BLaER1 (cell line): ENCODE data around the gene NDUFB5.
A peak's percentile ranks its signal among the peaks of the same experiment; 100 is the strongest.

Experiments
- H3K27ac ChIP-seq: shearing (Covaris generic); formaldehyde crosslinking; 2 replicates; pipeline ENCODE4 v1.8.1; 2022
- H3K27me3 ChIP-seq: shearing (Covaris generic); formaldehyde crosslinking; 2 replicates; pipeline ENCODE4 v1.8.1; 2022
- H3K36me3 ChIP-seq: shearing (Covaris generic); formaldehyde crosslinking; 2 replicates; pipeline ENCODE4 v1.8.1; 2022
- H3K4me1 ChIP-seq: shearing (Covaris generic); formaldehyde crosslinking; 2 replicates; pipeline ENCODE4 v1.8.1; 2022
- H3K4me2 ChIP-seq: shearing (Covaris generic); formaldehyde crosslinking; 2 replicates; pipeline ENCODE4 v1.8.1; 2022
- H3K4me3 ChIP-seq: shearing (Covaris generic); formaldehyde crosslinking; 2 replicates; pipeline ENCODE4 v1.8.1; 2022
- H3K9ac ChIP-seq: shearing (Covaris generic); formaldehyde crosslinking; 2 replicates; pipeline ENCODE4 v1.8.1; 2022
- H3K9me3 ChIP-seq: shearing (Covaris generic); formaldehyde crosslinking; 2 replicates; pipeline ENCODE4 v1.8.1; 2022
- H4K20me1 ChIP-seq: shearing (Covaris generic); formaldehyde crosslinking; 2 replicates; pipeline ENCODE4 v1.8.1; 2022
- Cebpa-rat ChIP-seq: shearing (Covaris generic); IDR thresholded peaks from 2 replicates; pipeline ENCODE4 v1.8.1; 2022

The NDUFB5 gene

DNA sequence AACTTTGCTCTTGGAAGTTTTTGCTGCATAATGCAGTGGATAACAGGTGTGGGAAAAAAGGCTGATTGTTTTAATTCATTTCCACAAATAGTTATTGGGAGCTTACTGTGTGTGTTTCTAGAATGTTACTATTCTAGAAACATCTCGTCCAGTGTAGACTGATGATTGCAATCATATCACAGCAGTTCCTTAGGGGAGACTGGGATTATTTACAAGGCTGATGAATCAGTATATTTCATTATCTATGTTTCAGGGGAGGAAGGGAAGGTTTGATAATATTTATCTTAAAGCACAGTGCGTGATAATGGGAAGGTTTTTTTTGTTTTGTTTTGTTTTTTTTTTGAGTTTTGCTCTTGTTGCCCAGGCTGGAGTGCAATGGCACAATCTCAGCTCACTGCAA is 50.6 kb downstream of the NDUFB5 start:
- Histone ChIP-seq H3K27ac (no peak overlapping the region), H4K20me1 (peaks cover 62% of the 10 kb centered on the region), H3K4me1 (peaks cover 39% of the 10 kb centered on the region), H3K36me3 (peaks cover 33% of the 10 kb centered on the region), H3K9ac (peak overlapping the region; percentile 96; the same call in 1 of the 2 replicates), H3K4me2 (peak overlapping the region; percentile 89), H3K27me3 (no peaks in the 10 kb centered on the region), H3K9me3 (no peaks in the 10 kb centered on the region), H3K4me3 (peak overlapping the region; percentile 90; the same call in 1 of the 2 replicates)
- no peak for TF ChIP-seq Cebpa-rat

DNA sequence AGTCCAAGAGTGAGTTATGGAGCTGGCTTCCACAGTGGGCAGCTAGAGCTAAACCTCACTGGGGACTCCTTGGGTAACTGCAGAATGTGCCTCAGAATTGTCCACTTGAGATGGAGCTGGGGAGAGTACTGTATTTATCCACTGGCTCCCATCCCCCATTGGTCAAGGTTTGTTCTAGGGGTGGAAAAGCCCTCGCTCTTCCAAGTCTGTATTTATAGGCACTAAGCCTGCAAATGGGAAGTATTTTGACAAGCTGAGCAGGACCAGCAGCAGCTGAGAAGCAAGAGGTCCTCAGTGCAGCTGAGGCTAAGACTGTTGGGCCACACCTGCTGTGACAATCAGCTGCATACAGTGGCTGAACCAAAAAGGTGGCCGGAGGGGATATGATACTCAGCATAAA is 54.0 kb downstream of the NDUFB5 start:
- Histone ChIP-seq H3K27ac (no peak overlapping the region), H3K36me3 (peaks cover 37% of the 10 kb centered on the region), H3K4me1 (peaks cover 40% of the 10 kb centered on the region), H3K9ac (no peak overlapping the region), H3K4me2 (0 out of 2 replicates have a peak overlapping the region, but pooled peaks have one; percentile 7), H3K4me3 (no peak overlapping the region), H3K27me3 (no peaks in the 10 kb centered on the region), H3K9me3 (no peaks in the 10 kb centered on the region), H4K20me1 (peaks cover 96% of the 10 kb centered on the region)
- TF ChIP-seq Cebpa-rat = no peak

DNA sequence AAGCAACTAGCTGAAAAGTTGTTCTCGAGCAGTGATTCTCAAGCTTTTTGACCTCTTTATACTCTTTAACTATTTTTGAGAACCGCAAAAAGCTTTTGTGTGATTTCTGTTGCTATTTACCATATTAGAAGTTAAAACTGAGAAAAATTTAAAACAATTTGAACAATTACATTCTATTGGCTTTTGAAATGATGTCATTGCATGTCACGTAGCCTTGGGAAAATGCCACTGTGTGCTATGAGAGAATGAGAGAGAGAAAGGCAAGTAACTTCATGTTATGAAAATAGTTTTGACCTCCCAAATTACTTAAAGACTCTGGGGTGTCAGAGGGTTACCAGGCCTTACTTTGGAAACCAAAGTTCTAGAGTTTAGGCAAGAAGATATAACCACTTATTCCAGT is 56.3 kb downstream of the NDUFB5 start:
- Histone ChIP-seq H4K20me1 (peaks cover 100% of the 10 kb centered on the region), H3K9ac (no peak overlapping the region), H3K4me3 (no peak overlapping the region), H3K27me3 (no peaks in the 10 kb centered on the region), H3K36me3 (peaks cover 34% of the 10 kb centered on the region), H3K27ac (no peak overlapping the region), H3K4me2 (no peak overlapping the region), H3K4me1 (peaks cover 27% of the 10 kb centered on the region), H3K9me3 (no peaks in the 10 kb centered on the region)
- TF ChIP-seq Cebpa-rat = no peak

GRCh38 chr3:179661777-179662176 is 57.2 kb downstream of the NDUFB5 start:
- peaks cover 100% of the 10 kb centered on the region for H4K20me1 ChIP-seq
- no peak overlapping the region for H3K4me3 ChIP-seq
- no peak for TF ChIP-seq Cebpa-rat
- H3K27ac ChIP-seq = no peak overlapping the region
- H3K36me3 ChIP-seq = peaks cover 25% of the 10 kb centered on the region
- H3K9ac ChIP-seq = no peak overlapping the region
- H3K4me2 ChIP-seq = no peak overlapping the region
- peaks cover 34% of the 10 kb centered on the region for H3K4me1 ChIP-seq
- H3K9me3 ChIP-seq = no peaks in the 10 kb centered on the region
- no peaks in the 10 kb centered on the region for H3K27me3 ChIP-seq

GRCh38 chr3:179663093-179663492 is 58.5 kb downstream of the NDUFB5 start:
- Histone ChIP-seq H3K4me2 (no peak overlapping the region), H3K9me3 (no peaks in the 10 kb centered on the region), H3K27ac (no peak overlapping the region), H4K20me1 (peaks cover 100% of the 10 kb centered on the region), H3K36me3 (peaks cover 23% of the 10 kb centered on the region), H3K9ac (no peak overlapping the region), H3K27me3 (no peaks in the 10 kb centered on the region), H3K4me1 (peaks cover 35% of the 10 kb centered on the region), H3K4me3 (no peak overlapping the region)
- TF ChIP-seq Cebpa-rat = no peak

DNA sequence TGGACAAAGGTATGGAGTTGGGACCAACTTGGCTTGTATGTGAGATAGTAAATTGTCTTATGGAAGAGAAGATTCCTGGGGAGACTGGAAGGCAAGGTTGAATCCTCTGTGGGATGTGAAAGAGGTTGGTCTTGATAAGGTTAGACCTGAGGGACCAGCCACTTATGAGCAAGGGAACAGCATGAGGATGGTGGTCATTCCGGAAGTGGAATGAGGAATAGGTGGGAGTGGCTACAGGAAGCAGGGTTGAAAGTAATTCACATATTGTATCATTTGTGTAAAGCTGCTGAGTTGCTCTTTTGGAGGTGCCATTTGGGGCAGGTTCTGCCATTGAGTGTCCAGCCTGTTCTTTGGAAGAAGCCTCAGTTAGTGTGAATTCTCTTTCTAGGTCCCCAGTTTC is 61.4 kb downstream of the NDUFB5 start:
- H3K9ac ChIP-seq = no peak overlapping the region
- H3K4me1 ChIP-seq = peaks cover 29% of the 10 kb centered on the region
- H3K36me3 ChIP-seq = peaks cover 32% of the 10 kb centered on the region
- H3K27me3 ChIP-seq = no peaks in the 10 kb centered on the region
- peaks cover 7% of the 10 kb centered on the region; the same call in 1 of the 2 replicates for H3K9me3 ChIP-seq
- no peak for TF ChIP-seq Cebpa-rat
- 0 out of 2 replicates have a peak overlapping the region, but pooled peaks have one; percentile 25 for H3K27ac ChIP-seq
- H3K4me2 ChIP-seq = peak overlapping the region; percentile 17; the same call in 1 of the 2 replicates
- no peak overlapping the region for H3K4me3 ChIP-seq
- peaks cover 100% of the 10 kb centered on the region for H4K20me1 ChIP-seq

DNA sequence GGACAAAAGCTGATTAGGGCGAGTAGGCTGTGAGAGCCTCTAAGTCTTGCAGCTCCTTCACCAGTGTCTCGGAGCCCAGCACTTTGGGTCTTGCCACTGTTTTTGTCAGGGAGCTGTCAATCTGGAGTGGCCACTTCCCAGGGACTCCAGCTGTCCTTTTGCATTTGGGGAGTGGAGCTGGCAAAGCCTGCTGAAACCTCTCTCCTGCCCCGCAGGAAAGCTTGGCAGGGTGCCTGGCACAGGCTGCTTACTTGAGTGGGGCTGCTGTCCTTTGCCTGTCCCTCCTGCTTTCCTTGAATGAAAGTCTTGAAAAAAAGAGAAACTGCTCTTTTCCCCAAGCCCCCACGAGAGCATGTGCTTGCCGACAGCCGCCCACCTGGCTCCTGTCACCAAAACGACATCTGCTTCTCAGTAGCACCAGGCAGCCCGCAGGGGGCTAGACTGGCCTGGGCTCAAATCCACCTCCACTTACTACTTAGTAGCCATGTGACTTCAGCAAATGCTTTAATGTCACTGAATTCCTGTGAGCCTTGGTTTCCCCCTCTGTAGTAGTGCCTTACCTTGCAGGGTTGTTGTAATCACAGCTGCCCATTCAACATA is 61.9 kb downstream of the NDUFB5 start:
- Histone ChIP-seq H3K27me3 (no peaks in the 10 kb centered on the region), H3K36me3 (peaks cover 35% of the 10 kb centered on the region), H3K27ac (0 out of 2 replicates have a peak overlapping the region, but pooled peaks have one; percentile 25), H3K4me3 (no peak overlapping the region), H4K20me1 (peaks cover 99% of the 10 kb centered on the region), H3K9me3 (peaks cover 7% of the 10 kb centered on the region; the same call in 1 of the 2 replicates), H3K4me2 (peak overlapping the region; percentile 17), H3K9ac (no peak overlapping the region), H3K4me1 (peaks cover 27% of the 10 kb centered on the region)
- no peak for TF ChIP-seq Cebpa-rat

GRCh38 chr3:179668429-179668828 is 63.8 kb downstream of the NDUFB5 start:
- peaks cover 99% of the 10 kb centered on the region for H4K20me1 ChIP-seq
- H3K27me3 ChIP-seq = no peaks in the 10 kb centered on the region
- H3K9me3 ChIP-seq = peaks cover 7% of the 10 kb centered on the region; the same call in 1 of the 2 replicates
- no peak overlapping the region for H3K4me2 ChIP-seq
- H3K4me1 ChIP-seq = peaks cover 20% of the 10 kb centered on the region; the same call in 1 of the 2 replicates
- TF ChIP-seq Cebpa-rat = no peak
- H3K9ac ChIP-seq = no peak overlapping the region
- no peak overlapping the region for H3K27ac ChIP-seq
- no peak overlapping the region for H3K4me3 ChIP-seq
- H3K36me3 ChIP-seq = peaks cover 49% of the 10 kb centered on the region

DNA sequence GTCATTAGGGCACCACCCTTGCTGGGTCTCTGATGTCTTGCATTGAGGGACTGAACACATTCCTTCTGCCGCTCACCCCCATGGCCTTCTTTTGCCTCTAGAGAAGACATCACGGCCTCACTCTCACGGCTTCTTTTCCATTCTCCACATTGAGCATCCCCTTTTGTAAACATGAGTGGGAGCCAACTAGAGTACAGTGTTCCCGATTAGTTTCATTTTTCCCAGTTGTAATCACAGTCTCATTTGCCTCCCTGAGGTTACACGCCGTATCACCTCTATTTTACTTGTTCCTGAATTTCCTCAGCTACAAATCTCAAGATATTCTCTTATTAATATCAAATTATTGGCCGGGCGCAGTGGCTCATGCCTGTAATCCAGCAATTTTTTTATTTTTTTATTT is 65.7 kb downstream of the NDUFB5 start:
- Histone ChIP-seq H3K4me3 (no peak overlapping the region), H4K20me1 (peaks cover 92% of the 10 kb centered on the region), H3K27me3 (no peaks in the 10 kb centered on the region), H3K36me3 (peaks cover 55% of the 10 kb centered on the region), H3K4me2 (no peak overlapping the region), H3K4me1 (peaks cover 17% of the 10 kb centered on the region; the same call in 1 of the 2 replicates), H3K27ac (no peak overlapping the region), H3K9me3 (peaks cover 7% of the 10 kb centered on the region; the same call in 1 of the 2 replicates), H3K9ac (no peak overlapping the region)
- TF ChIP-seq Cebpa-rat = no peak

- Histone ChIP-seq H3K4me1 (peaks cover 20% of the 10 kb centered on the region; the same call in 1 of the 2 replicates), H3K9me3 (peaks cover 7% of the 10 kb centered on the region; the same call in 1 of the 2 replicates), H3K36me3 (peaks cover 63% of the 10 kb centered on the region), H3K27me3 (no peaks in the 10 kb centered on the region), H3K27ac (no peak overlapping the region), H3K4me2 (no peak overlapping the region), H3K4me3 (no peak overlapping the region), H4K20me1 (peaks cover 91% of the 10 kb centered on the region), H3K9ac (no peak overlapping the region)
- no peak for TF ChIP-seq Cebpa-rat
Observed at GRCh38 chr3:179671309-179671708, 66.7 kb downstream of the NDUFB5 start.
